ENCODE data around the gene SPP1.
A peak's percentile ranks its signal among the peaks of the same experiment; 100 is the strongest.
"Not testable (repeated sequence)": the region's sequence is repeated elsewhere in the genome, so short reads cannot be mapped to it uniquely, and the experiment has no call there.

The SPP1 gene

DNA sequence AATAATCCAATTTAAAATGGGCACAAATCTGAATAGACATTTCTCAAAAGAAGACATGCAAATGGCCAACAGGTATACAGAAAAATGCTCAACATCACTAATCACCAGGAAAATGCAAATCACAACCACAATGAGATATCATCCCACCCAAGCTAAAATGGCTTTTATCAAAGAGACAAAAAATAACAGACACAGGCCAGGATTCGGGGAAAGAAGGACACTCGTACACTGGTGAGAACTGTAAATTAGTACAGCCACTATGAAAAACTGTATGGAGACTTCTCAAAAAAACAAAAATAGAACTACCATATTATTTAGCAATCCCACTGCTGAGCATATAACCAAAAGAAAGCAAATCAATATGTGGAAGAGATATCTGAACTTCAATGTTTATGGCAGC is 8.5 kb downstream of the SPP1 start:
- no peak for DNase-seq
- intact Hi-C loops (cut with DNase I) = no loop called here

DNA sequence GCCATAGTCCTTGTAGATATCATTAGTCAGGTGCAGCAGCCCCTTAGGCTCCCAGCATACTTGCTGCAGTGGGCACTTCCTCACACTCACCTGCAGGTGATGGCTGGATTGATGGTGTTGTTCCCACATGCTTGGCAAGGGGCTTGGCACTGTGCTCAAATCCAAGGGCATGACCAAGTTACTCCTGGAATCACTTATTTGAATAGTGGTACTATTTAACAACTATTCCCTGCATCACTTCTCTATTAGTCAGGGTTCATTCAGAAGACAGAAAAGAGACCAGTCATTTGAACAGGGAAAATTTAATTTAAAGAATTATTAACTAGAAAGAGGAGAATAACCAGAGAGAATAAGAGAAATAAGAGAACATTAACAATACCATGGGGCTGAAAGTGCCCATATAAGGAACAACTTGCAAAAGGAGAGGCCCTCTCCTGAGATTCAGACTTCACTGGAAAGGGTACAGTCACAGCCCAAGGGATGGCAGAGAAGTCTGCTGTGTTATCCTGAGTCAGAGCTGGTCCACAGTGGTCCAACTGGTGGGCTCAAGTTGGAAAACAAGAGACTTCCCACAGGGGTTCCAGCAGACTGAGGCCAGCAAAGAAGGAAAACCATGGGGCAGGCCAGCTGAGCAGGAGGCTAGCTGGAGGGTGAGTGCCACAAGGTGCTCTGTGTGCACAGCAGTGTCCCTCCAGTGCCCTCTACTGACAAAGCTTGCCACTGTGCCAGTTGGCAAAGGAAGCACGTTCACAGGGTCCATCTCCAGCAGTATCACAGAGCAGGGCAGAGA is 9.8 kb downstream of the SPP1 start:
- intact Hi-C loops (cut with DNase I) = loop anchor here (5.0 kb wide), 1 partner anchor 133 kb away; no protein-coding TSS in a partner anchor
- peak; percentile 45 to 96 (median 76) for DNase-seq

DNA sequence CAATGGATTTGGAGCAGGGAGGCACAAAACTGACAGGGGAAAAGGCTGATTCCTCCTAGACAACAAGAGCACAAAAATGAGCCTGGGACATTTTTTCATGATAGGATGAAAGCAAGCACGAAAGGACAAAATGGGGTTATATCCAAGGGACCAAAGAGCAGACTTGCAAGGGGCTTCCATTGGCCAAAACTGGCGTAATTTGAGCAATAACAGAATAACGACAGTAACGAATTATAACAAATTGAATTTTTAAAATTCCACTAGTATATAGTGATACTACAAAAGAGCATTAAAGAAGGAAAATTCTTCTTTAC is 10.3 kb downstream of the SPP1 start:
- intact Hi-C loops (cut with DNase I) = loop anchor here (5.0 kb wide), 1 partner anchor 134 kb away; no protein-coding TSS in a partner anchor
- no peak for DNase-seq

DNA sequence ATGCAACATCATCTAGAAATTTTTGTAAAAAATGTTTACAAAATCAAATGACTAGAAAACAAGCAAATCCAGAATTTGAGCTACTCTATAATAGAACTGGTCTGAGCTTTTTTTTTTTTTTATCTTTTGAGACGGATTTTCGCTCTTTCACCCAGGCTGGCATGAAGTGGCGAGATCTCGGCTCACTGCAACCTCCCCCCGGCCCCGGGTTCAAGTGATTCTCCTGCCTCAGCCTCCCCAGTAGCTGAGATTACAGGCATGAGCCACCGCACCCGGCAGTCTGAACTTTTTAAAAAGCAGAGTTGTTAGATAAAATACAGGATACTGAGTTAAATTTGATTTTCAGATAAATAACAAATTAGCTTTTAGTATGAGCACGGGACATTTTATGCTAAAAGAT is 11.0 kb downstream of the SPP1 start:
- intact Hi-C loops (cut with DNase I) = loop anchor here (5.0 kb wide), 1 partner anchor 134 kb away; no protein-coding TSS in a partner anchor
- DNase-seq = peak in 1 of 10 donors; percentile 72

DNA sequence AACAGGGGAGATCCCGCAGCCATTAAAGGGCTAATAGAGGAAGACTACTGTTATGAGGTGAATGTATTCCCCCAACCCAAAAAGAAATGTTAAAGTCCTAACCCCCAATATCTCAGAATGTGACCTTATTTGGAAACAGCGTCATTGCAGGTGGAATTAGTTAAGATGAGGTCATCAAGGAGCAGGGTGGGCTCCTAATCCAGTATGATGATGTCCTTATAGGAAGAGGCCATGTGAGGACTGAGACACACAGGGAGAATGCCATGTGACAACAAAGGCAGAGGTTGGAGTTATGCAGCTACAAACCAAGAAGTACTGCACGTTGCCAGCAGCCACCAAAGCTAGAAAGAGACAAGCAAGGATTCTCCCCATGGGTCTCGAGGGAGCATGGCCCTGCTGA is 14.3 kb downstream of the SPP1 start:
- intact Hi-C loops (cut with DNase I) = loop anchor here (1.0 to 5.0 kb wide), 2 partner anchors 16 to 137 kb away; no protein-coding TSS in a partner anchor
- no peak for DNase-seq

DNA sequence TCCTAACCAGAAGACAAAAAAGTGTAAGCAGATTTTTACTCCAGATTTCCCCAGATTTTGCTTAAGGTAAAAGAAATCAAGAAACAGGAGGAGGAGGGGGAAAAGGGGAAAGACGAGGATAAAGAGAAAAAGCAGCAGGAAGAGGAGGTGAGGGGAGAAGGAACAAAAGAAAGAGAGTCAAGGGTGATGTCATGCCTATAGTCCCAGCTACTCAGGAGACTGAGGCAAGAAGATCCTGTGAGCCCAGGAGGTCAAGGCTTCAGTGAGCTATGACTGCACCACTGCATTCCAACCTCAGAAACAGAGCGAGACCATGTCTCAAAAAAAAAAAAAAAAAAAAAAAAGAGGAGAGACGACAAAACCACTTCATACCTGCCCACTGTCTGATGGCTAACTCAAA is 19.9 kb downstream of the SPP1 start:
- no peak for DNase-seq
- intact Hi-C loops (cut with DNase I) = no loop called here

DNA sequence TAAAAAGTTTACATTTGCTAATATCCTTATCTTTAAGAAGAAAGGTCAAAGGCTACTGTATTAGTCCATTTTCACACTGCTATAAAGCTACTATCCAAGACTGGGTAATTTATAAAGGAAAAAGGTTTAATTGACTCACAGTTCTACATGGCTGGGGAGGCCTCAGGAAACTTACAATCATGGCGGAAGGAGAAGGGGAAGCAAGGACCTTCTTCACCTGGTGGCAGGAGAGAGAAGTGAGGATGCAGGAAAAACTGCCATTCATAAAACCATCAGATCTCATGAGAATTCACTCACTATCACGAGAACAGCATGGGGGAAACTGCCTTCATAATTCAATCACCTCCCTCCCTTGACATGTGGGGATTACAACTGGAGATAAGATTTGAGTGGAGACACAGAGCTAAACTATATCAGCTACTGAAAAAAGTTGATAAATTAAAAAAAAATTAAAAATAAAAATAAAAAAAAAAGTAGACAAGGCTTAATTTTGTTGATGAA is 23.7 kb downstream of the SPP1 start:
- intact Hi-C loops (cut with DNase I); DNase-seq: not testable (repeated sequence)

DNA sequence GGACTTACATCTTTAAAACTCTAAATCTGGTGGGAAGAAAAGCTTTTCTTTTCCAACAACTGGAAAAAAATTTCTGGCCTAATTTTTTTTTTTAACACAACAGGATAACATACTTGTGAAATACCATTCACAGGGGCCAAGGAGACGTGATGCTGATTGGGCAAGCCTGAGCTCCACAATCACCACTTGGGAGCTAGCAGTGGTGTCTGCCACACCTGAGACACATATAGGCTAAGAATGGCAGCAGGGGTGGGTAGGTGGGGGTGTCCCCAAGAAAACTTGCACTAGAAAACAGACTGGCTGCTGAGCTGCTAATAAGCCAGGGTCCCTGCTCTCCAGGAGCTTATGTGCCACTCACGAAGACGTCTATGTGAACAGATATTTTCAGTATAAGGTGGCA is 26.4 kb downstream of the SPP1 start:
- intact Hi-C loops (cut with DNase I) = no loop called here
- no peak for DNase-seq

DNA sequence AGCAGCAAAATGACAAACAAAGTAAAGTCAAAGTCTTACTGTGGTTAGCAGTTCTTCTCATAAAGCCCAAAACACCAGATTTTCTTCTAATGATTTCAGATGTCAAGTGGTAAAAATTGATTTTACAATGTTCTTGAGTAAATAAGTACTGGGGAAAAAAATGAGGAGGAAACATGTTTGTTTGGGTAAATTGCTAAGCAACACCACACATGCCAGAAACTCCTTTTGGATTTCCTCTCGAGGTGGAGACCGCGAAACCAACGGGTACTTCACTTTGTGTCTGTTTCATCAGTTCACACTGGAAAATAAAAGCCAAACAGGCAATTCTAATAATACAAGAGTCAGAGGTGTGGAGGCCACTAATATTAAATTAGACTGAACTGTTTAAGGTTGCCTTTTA is 27.3 kb downstream of the SPP1 start:
- intact Hi-C loops (cut with DNase I) = no loop called here
- DNase-seq = no peak

DNA sequence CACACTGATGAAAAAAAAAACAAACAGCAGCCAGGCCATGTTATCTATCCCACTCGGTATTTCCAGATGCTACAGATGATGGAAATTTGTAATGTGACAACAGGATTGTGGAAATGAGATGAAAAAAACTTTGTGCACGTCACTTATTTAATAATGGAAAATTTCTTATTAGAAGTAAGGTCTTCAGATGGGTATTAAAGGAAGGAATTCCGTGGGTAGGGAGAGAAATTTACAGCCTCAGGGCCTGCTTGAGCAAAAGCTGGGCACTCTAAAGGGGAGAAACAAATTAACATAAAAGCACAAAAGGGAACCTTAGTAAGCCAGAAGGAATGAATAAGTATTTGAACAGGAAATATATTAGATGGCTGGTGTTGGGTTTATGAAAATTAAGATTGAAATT is 27.7 kb downstream of the SPP1 start:
- intact Hi-C loops (cut with DNase I) = no loop called here

DNA sequence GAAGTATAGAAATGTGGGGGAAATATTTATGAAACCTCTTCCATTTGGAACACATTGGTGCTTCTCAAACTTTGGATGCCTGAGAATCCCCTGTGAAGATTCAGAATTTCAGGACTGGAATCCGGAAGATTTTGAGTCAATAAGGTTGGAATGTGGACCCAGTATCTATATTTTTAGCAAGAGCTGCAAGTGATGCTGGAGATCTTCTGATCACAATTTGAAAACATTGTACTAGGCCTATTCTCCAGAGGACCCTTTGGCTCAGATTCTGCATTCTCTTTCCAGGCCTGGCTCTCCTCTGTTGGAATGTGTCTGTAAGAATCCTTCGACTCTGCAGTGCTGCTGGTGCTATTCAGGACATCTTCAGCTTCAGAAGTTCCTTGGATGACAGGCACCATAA is 29.6 kb downstream of the SPP1 start:
- no peak for DNase-seq
- intact Hi-C loops (cut with DNase I) = loop anchor here (1.0 kb wide), 1 partner anchor 15 kb away; no protein-coding TSS in a partner anchor

More for the DNA sequence above, 27.7 kb downstream of the SPP1 start:
- DNase-seq = no peak

DNA sequence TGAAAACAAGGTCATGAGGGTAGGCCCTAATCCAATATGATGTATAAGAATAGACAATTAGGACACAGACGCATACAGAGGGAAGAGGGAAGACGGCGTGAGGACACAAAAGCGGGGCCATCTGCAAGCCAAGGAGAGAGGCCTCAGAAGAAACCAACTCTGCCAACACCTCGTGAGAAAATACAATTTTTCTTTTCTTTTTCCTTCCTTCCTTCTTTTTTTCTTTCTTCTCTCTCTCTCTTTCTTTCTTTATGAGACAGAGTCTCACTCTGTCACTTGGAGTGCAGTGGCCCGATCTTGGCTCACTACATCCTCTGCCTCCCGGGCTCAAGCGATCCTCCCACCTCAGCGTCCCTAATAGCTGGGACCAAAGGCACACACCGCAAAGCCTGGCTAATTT is 30.4 kb downstream of the SPP1 start:
- intact Hi-C loops (cut with DNase I) = loop anchor here (1.0 kb wide), 1 partner anchor 16 kb away; no protein-coding TSS in a partner anchor
- no peak for DNase-seq

DNA sequence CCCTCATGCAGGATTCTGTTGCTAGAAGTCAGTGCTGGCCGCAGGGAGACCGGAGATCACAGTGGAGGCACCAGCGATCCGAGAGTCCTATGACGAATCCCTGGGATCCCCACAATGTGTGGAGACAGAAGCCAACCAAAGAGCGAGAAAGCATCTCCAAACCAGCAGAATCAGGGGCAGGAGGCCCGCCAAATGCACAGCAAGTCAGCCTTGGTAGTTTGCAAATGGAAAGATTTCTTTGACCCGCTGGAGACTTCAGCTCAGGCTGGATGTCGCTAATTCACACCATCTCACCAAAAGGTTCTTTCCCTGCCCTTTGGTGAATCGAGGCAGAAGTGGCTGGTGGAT is 31.4 kb downstream of the SPP1 start:
- DNase-seq = peak in 7 of 10 donors; percentile 15 to 85 (median 23)
- intact Hi-C loops (cut with DNase I) = loop anchor here (1.0 kb wide), 1 partner anchor 30 kb away; no protein-coding TSS in a partner anchor

DNA sequence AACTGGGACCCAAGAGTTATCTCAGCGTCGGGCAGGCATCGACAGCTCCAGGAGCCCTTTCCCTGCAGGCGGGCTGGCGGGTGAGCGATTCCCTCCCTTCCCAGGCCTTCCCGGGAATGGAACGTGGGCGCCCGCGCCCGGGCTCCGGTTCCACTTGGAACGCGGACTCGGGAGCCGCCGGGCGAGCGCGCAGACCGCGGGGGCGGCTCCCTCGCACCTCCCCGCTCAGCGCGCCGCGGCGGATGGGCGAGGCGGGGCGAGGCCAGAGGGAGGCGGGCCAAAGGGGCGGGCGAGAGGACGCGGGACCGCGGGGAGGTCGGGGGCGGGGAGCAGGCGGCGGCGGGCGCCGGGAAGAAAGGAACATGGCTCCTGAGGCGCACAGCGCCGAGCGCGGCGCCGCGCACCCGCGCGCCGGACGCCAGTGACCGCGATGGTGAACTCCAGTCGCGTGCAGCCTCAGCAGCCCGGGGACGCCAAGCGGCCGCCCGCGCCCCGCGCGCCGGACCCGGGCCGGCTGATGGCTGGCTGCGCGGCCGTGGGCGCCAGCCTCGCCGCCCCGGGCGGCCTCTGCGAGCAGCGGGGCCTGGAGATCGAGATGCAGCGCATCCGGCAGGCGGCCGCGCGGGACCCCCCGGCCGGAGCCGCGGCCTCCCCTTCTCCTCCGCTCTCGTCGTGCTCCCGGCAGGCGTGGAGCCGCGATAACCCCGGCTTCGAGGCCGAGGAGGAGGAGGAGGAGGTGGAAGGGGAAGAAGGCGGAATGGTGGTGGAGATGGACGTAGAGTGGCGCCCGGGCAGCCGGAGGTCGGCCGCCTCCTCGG is 32.0 kb downstream of the SPP1 start, which contains the start of gene PKD2:
PKD2 (plus strand) TSS at position 332 of the 818 bp plus-strand sequence; CDS start at position 431, 99 bp downstream.
- intact Hi-C loops (cut with DNase I) = loop anchor here (1.0 kb wide), 1 partner anchor 30 kb away; no protein-coding TSS in a partner anchor
- DNase-seq = peak; percentile 82 to 98 (median 88)

DNA sequence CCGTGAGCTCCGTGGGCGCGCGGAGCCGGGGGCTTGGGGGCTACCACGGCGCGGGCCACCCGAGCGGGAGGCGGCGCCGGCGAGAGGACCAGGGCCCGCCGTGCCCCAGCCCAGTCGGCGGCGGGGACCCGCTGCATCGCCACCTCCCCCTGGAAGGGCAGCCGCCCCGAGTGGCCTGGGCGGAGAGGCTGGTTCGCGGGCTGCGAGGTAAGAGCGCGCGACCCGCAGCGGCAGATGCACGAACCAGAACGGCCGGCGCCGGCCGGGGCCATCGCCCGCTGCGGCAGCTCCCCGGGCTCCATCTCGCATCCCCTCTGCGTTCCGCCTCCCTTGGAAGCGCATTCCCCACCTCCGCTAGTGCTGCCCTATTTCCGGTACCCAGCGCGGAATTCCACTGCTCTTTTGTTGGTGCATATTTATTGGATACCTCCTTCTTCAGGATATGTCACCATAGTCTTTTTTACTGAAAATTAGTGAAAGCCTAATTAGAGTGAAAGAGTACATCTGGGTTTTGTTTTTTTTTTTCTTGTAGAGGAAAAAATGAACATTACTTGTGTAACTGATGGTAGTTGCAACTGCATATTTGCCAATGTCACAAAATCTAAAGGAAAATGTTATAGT is 32.7 kb downstream of the SPP1 start:
- intact Hi-C loops (cut with DNase I) = no loop called here

DNA sequence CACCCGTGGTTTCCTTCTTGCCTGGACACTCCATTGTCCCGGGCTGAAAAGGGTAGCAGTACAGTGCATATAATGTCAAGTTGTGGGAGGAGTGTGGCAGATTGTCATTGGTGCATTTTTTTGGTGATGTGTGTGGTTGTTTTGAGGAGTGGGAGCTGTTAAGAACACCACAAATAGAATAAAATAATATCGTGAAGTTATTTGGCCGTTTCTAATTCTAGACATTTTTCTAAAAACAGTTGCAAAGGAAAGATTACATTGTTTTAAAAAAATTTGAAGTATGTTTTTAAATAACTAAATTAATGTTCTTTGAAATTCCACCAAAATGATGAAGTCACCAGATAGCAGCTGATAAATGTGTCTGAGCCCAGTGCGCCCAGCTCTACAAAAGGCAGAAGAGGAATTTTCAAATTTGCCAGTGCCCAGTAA is 33.2 kb downstream of the SPP1 start:
- DNase-seq = peak in 1 of 10 donors; percentile 35
- intact Hi-C loops (cut with DNase I) = no loop called here

More for the DNA sequence above, 32.7 kb downstream of the SPP1 start:
- peak; percentile 31 to 91 (median 58) for DNase-seq

DNA sequence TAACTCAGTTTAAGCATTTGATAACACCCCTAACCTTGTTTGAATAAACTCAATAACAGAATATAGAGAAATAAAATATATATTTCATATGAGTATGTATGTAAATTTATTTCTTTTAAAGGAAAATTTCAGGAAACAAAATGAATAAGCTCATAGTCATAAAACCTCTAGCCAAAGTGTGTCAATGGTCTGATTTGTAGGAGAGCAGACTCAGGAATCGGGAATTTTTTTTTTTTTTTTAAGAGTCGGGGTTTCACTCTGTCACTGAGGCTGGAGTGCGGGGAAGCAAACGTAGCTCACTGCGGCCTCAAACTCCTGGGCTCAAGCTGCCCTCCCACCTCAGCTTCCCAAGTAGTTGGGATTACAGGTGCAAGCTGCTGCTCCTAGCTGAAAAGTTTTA is 34.4 kb downstream of the SPP1 start:
- intact Hi-C loops (cut with DNase I) = no loop called here
- DNase-seq = peak in 2 of 10 donors; percentile 32 to 60

DNA sequence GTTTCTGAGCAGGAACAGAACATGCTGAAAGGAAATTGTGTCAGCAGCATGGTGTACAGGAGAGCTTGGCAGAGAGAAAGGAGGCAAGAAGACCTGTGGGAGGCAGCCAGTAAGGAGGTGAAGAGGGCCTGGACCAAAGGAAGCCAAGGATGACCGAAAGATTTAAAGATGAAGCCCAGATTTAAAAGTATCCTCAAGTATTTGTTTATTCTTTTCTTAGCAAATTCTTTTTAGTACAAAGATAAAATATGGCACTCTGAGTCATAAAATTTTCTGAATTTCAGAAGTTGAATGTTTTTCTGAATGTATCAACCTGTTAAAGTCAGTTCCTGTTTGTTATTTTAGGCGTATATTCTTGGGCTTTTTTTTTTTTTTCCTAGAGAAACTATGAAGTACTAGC is 35.5 kb downstream of the SPP1 start:
- DNase-seq = no peak
- intact Hi-C loops (cut with DNase I) = no loop called here

DNA sequence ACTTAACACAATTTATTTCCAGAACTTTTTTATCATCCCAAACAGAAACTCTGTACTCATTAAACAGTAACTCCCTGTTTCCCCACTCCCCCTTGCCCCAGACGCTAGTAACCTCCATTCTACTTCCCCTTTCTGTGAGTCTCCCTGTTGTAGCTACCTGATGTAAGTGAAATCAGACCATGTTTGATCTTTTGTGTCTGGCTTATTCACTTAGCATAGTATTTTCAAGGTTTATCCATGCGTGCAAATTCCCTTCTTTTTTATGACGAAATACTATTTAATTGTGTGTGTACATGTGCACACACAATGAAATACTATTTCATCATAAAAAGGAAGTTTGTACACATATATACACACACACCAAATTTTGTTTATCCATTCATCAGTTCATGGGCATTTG is 37.1 kb downstream of the SPP1 start:
- DNase-seq = no peak
- intact Hi-C loops (cut with DNase I) = no loop called here

DNA sequence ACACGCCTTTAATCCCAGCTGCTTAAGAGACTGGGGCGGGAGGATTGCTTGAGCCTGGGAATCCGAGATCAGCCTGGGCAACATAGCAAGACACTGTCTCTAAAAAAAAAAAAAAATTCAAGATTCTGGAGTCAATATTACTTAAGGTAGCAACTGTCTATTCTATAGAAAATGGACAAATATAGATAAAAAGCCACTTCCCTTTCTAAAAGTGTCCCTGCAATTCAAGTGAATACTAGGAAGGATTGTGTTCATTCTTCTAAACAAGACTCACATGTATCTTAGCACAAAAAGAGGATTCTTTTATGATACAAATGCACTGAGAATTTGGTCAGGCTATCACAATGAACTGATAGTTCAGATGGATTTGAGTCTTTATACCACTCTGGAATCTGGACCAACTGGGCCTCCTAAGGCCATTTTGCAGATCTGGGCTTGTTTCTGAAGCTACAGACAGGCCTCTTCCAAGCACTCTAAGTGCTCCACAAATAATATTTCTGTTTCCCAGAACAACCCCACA is 38.9 kb downstream of the SPP1 start:
- intact Hi-C loops (cut with DNase I) = no loop called here

More for the DNA sequence above, 38.9 kb downstream of the SPP1 start:
- DNase-seq = peak in 1 of 10 donors; percentile 38
